NCI-H446 (cell line): ENCODE results near the gene RBBP6.
A peak's percentile ranks its signal among the peaks of the same experiment; 100 is the strongest.

Experiments used
- DNase-seq, 2 experiments: peaks; one replicate each; lab custom pipeline; 2025; lab: John Stamatoyannopoulos, UW

The RBBP6 gene

GRCh38 chr16:24524855-24525677 lies 14.3 kb upstream of the RBBP6 start:
- no peak for DNase-seq

DNA sequence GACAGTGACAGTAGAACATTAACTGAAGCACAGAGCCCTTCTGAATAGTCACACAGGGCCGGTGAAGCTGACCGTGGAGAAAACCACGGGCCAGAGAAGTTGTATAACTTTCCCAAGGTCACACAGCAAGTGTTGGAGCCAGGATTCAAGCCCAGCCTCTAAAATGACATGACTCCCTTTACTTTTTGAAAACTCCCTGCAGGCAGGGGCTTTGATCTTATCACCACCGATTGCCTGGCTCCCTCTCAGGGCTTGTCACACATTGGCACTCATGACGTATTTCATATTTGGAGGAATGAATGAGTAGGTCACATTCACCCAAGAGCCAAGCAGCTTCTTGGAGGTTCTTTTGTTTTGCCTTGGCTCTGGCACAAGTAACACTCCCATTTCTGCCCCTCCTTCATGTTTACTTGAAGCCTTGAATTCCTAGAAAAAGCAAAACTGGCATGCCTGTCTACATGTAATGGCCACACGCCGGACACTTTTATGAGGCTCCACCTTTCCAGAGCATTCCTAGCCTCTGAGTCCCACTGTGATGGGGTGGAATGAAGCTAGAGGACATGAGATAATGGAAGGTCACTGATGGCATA lies 13.3 kb upstream of the RBBP6 start:
- no peak for DNase-seq

GRCh38 chr16:24526701-24527495 lies 12.5 kb upstream of the RBBP6 start:
- no peak for DNase-seq

GRCh38 chr16:24531166-24531565 lies 8.2 kb upstream of the RBBP6 start:
- no peak for DNase-seq

DNA sequence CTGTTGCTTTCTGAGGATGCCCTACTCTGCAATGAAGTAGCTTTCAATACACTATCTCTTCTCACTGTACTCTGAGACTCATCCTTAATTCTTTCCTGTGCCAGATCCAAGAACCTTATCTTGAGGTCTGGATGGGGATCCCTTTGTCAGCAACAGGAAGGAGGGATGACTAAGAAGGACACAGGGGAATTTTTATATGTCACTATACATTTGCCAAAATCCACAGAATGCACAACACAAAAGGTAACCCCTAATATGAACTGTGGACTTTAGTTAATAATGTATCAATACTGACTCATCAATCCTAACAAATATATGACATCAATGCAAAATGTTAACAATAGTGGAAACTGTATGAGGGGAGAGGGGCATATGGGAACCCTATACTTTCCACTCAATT lies 4.7 kb upstream of the RBBP6 start:
- no peak for DNase-seq

- no peak for DNase-seq
Observed at GRCh38 chr16:24535827-24536226, 3.5 kb upstream of the RBBP6 start.

GRCh38 chr16:24536671-24537070 lies 2.7 kb upstream of the RBBP6 start:
- no peak for DNase-seq

DNA sequence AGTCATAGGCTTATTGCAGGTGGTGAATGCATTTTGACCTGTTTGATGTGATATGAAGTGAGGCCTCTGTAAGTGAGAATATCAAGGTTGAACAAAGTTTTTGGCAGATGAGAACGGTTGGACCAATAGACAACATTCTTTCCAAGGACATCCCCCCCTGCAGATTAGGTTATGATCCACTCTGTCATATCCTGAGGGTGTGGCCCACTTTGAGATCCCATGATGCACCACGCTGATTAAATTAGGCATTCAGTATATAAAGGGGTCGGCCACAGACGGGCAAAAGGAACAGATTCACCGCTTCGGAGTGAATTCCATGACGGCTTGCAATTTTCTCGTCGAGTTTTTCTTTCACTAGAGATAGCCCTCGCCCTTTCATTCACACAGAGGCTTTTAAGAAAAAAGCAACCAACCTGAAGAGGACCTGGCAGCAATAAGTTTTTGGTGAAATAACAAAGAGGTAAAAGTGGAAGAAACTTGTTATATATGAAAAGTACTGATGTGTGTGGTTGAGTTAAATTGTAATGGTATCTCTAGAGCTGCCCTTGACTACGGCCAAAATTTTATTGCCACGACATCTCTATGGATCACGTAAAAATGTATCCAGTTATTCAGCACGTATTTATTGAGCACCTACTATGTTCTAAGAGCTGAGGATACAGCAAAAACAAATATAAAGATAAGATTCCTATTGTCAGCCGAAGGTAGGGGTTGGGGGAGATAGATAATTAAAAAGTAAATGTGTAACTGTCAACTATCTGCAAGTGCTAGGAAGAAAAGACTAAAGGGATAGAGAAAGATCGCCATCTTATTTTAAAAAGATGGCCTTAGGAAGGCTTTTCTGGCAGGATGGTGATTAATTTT lies 1.7 kb upstream of the RBBP6 start:
- DNase-seq = no peak

- no peak for DNase-seq
Observed at GRCh38 chr16:24538756-24539294, 541 bp upstream of the RBBP6 start.

DNA sequence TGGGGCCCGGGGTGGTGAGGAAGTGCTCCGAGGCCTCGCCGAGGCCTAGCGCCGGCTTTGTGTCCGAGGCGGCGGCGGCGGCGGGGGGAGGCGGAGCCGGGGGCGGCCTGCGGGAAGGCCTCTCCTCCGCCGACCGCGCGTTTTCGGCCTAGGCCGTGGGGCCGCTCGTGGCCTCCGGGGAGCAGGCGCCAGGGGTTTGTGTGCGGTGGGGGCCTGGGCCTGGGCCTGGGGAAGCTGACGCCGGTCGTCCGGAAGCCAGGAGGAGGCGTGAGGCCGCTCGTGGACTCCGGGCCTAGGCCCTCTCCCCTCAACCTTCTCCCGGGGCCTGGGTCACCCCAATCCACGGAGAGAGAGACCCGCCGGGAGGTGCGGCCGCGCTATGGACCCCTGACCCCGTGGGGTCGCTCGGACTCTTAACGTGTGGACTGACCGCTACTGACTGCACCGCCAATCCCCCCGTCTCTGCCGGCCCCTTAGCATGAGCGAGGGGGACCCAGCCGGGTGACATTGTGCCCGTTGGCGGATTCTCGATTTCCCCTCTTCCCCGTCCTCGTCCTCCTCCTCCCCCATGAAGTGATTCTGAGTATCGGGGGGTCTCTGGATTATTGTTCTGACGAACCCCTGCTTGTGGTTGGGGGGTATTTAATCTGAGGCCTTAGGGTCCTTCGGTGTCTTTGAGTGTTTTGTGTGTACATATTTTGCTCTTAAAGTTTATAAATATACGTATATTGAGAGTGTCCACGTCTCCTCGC lies 660 bp downstream of the RBBP6 start:
- peak in 1 of 2 experiments; percentile 32 for DNase-seq

DNA sequence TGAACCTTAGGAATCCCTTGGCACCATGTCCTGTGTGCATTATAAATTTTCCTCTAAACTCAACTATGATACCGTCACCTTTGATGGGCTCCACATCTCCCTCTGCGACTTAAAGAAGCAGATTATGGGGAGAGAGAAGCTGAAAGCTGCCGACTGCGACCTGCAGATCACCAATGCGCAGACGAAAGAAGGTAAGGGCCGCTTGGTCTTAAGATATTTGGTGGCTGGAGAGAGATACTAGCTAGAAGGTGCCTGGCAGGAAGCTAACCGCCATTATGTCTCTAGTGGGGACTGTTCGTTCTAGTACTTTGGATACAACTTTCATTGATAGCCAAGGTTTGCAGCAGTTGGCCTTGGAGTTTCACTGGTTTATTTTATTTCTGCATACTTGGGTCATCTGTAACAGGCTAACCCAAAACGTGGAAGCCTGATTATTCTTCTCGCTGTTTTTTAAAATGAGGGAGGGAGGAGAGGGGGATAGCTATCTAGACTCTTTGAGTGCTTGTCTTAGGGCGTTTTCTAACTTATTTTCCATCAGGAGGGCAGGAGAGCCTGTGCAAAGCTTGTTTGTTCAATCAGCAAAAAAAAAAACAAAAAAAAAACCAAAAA lies 1.3 kb downstream of the RBBP6 start:
- DNase-seq = no peak

DNA sequence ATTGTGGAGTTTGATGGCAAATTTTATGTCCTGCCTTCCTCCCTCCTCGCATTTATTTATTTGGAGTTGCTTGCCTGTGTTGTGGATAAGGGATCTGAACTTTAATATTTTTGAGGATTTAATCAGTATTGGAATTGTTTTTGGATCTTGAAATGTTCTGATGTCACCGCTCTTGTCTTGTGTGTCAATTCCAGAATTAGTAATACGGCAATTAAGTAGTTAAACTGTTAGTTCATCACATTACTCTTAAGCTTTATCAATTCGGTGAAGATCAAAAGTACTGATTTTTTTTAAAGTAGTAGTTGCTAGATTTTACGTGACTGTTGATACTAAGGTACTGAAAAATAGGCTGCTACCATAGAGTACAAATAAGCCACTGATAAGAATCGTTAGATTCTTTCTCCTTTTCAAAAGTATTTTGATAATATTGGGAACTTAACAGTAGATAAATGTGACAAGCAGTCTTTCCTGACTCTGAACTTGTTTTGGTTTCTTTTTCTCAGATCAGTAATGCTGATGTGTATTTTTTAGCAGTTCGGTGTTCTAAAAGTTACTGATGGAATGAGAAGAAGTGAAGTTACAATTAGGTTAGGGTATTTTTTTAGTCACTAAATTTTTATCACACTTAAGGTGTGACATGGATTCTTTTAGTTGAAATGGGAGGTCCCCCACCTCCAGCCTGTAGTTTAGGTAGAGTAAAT lies 2.0 kb downstream of the RBBP6 start:
- DNase-seq = no peak

- DNase-seq = no peak
Observed at GRCh38 chr16:24543949-24544348, 4.6 kb downstream of the RBBP6 start.

DNA sequence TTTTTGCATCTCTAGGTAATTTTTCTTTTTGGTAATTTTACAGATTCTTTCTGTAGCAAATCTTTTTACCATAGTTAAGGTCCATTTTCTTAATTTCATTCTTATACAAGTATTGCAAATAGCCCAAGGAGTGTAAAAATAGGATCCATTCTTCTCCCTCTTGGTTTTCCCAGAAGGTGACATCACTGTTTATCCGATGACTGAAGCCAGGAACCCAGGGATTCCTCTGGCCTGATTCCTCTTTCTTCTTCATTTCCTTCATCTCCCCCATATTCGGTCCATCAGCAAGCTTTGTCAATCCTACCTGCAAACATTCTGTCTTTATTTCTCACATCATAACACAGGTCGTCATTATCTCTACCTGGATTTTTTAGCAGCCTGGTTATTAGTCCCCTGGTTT lies 5.3 kb downstream of the RBBP6 start:
- no peak for DNase-seq

GRCh38 chr16:24550295-24550694 lies 10.9 kb downstream of the RBBP6 start:
- DNase-seq = no peak

- DNase-seq = no peak
Observed at GRCh38 chr16:24552705-24553246, 13.4 kb downstream of the RBBP6 start.

- DNase-seq = no peak
Observed at GRCh38 chr16:24553983-24554382, 14.6 kb downstream of the RBBP6 start.

DNA sequence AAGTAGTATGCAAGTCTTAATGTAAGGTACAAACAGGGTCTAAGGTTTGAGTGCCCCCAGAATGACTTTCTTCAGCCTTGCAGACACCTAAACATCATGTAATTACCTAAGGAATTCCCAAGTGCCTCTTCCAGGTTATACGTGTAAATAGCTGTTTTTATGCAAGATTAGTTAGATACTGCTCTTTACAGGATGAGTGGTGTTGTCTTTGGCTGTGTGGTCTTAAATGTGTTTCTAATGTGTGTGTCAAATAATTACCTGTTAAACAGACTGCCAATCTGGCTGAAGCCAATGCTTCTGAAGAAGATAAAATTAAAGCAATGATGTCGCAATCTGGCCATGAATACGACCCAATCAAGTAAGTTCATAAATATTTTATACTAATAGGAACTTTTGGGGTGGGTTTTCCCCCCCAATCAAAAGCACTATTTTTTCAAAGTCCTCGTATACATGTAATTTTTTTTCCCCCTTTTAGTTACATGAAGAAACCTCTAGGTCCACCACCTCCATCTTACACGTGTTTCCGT lies 16.0 kb downstream of the RBBP6 start:
- DNase-seq = no peak

DNA sequence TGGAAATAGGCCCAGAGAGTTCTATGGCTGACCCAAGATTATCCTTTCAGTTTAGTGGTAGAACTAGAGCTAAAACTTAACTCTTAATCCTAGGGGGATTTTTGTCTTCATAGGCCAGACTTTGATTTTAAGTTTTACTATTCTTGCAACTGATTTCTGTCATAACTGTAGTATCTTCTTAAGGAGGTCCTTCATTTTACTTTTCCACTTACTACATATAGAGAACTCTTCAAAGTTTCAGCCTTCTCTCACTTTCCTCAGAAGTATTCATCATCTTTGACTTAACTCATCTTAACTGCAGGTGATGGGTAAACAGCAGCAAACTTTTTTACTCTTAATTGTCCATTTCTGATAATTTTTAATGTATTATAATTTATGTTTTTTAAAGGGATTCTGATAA lies 23.4 kb downstream of the RBBP6 start:
- no peak for DNase-seq
